ENCODE data around the gene SPINDOC. TPM values are rescaled to one million over a fixed set of nuclear protein-coding genes. Genes with fewer than 3 reads are reported as not detected.

Gene SPINDOC
- total RNA-seq, 2 experiments from 2014 or later: 4.0 to 4.8 TPM

- no peak overlapping the region for H3K27ac ChIP-seq (ENCODE audit: low read depth in 1 of 2, low read length in 2 of 2)
- Mint-ChIP-seq H3K36me3 (ENCODE audit: low read depth) (no peaks in the 10 kb centered on the region), H3K4me1 (ENCODE audit: low read depth) (no peaks in the 10 kb centered on the region), H3K9me3 (no peaks in the 10 kb centered on the region), H3K27me3 (no peaks in the 10 kb centered on the region), H3K4me3 (no peak overlapping the region), H3K27ac (no peak overlapping the region)
- no peaks in the 10 kb centered on the region for H3K27me3 ChIP-seq (ENCODE audit: control insufficient read depth in 1 of 2, insufficient read depth in 2 of 2, low read length in 2 of 2)
- intact Hi-C loops (cut with DNase I, micrococcal nuclease): no loop called here
- no peak for TF ChIP-seq CTCF (IDR thresholded peaks at IDR 0.05)
- no peaks in the 10 kb centered on the region for H3K36me3 ChIP-seq (ENCODE audit: insufficient read depth, low read length)
- ATAC-seq (ENCODE audit: poor library complexity): no peak
- no peak for DNase-seq
- ChIA-PET POLR2A (no interaction called here), CTCF (no interaction called here)
- no peak overlapping the region for H3K4me3 ChIP-seq (ENCODE audit: low read length)
- H3K9me3 ChIP-seq (ENCODE audit: control insufficient read depth in 1 of 2, insufficient read depth in 1 of 2, low read length in 2 of 2): no peaks in the 10 kb centered on the region
- no peaks in the 10 kb centered on the region for H3K4me1 ChIP-seq (ENCODE audit: insufficient read depth, low read length)
Observed at GRCh38 chr11:63783925-63784592, 29.2 kb upstream of the SPINDOC start.

DNA sequence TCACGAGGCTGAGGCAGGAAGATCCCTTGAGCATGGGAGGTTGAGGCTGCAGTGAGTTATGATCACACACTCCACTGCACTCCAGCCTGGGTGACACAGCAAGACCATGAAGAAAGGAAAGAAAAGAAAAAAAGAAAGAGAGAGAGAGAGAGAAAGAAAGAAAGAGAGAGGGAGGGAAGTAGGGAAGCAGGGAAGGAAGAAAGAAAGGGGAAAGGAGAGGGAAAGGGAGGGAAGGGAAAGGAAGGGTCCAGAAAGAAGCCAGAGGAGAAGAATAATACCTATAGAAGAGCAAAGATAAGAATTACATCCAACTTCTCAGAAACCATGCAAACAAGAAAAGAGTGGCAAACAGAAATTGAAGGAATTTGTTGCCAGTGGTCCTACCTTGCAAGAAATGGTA lies 27.4 kb upstream of the SPINDOC start:
- ChIA-PET CTCF (no interaction called here), POLR2A (no interaction called here)
- intact Hi-C loops (cut with DNase I, micrococcal nuclease): no loop called here
- Histone ChIP-seq H3K27ac (ENCODE audit: low read depth in 1 of 2, low read length in 2 of 2) (no peak overlapping the region), H3K9me3 (ENCODE audit: control insufficient read depth in 1 of 2, insufficient read depth in 1 of 2, low read length in 2 of 2) (peaks cover 5 to 10% of the 10 kb centered on the region in 2 experiments), H3K36me3 (ENCODE audit: insufficient read depth, low read length) (no peaks in the 10 kb centered on the region), H3K4me1 (ENCODE audit: insufficient read depth, low read length) (no peaks in the 10 kb centered on the region), H3K27me3 (ENCODE audit: control insufficient read depth in 1 of 2, insufficient read depth in 2 of 2, low read length in 2 of 2) (no peaks in the 10 kb centered on the region), H3K4me3 (ENCODE audit: low read length) (no peak overlapping the region)
- H3K4me1 Mint-ChIP-seq (ENCODE audit: low read depth): no peaks in the 10 kb centered on the region
- H3K27ac Mint-ChIP-seq: no peak overlapping the region
- no peaks in the 10 kb centered on the region for H3K27me3 Mint-ChIP-seq
- H3K36me3 Mint-ChIP-seq (ENCODE audit: low read depth): no peaks in the 10 kb centered on the region
- TF ChIP-seq CTCF (IDR thresholded peaks at IDR 0.05): no peak
- no peak overlapping the region for H3K4me3 Mint-ChIP-seq
- DNase-seq (no peak), ATAC-seq (ENCODE audit: poor library complexity) (no peak)
- no peaks in the 10 kb centered on the region for H3K9me3 Mint-ChIP-seq

GRCh38 chr11:63791495-63792167 lies 21.6 kb upstream of the SPINDOC start:
- Mint-ChIP-seq H3K4me3 (no peak overlapping the region), H3K36me3 (ENCODE audit: low read depth) (no peaks in the 10 kb centered on the region), H3K4me1 (ENCODE audit: low read depth) (no peaks in the 10 kb centered on the region), H3K27ac (no peak overlapping the region), H3K27me3 (peaks cover 4% of the 10 kb centered on the region), H3K9me3 (no peaks in the 10 kb centered on the region)
- no peaks in the 10 kb centered on the region for H3K27me3 ChIP-seq (ENCODE audit: control insufficient read depth in 1 of 2, insufficient read depth in 2 of 2, low read length in 2 of 2)
- no peak overlapping the region for H3K4me3 ChIP-seq (ENCODE audit: low read length)
- intact Hi-C loops (cut with DNase I, micrococcal nuclease): no loop called here
- peaks cover 18 to 19% of the 10 kb centered on the region in 2 experiments for H3K9me3 ChIP-seq (ENCODE audit: control insufficient read depth in 1 of 2, insufficient read depth in 1 of 2, low read length in 2 of 2)
- ChIA-PET POLR2A (no interaction called here), CTCF (no interaction called here)
- no peak for TF ChIP-seq CTCF (IDR thresholded peaks at IDR 0.05)
- no peak for ATAC-seq (ENCODE audit: poor library complexity)
- DNase-seq: no peak
- no peaks in the 10 kb centered on the region for H3K36me3 ChIP-seq (ENCODE audit: insufficient read depth, low read length)
- H3K27ac ChIP-seq (ENCODE audit: low read depth in 1 of 2, low read length in 2 of 2): no peak overlapping the region
- H3K4me1 ChIP-seq (ENCODE audit: insufficient read depth, low read length): no peaks in the 10 kb centered on the region
